NCI-H2029 treated with DMSO at 0.1 percent for 48 hours (cell line): ENCODE measurements around the gene WFIKKN1.
A peak's percentile ranks its signal among the peaks of the same experiment; 100 is the strongest.

Experiments used
- DNase-seq: peaks from one replicate; lab custom pipeline; 2025; lab: John Stamatoyannopoulos, UW

Gene WFIKKN1

DNA sequence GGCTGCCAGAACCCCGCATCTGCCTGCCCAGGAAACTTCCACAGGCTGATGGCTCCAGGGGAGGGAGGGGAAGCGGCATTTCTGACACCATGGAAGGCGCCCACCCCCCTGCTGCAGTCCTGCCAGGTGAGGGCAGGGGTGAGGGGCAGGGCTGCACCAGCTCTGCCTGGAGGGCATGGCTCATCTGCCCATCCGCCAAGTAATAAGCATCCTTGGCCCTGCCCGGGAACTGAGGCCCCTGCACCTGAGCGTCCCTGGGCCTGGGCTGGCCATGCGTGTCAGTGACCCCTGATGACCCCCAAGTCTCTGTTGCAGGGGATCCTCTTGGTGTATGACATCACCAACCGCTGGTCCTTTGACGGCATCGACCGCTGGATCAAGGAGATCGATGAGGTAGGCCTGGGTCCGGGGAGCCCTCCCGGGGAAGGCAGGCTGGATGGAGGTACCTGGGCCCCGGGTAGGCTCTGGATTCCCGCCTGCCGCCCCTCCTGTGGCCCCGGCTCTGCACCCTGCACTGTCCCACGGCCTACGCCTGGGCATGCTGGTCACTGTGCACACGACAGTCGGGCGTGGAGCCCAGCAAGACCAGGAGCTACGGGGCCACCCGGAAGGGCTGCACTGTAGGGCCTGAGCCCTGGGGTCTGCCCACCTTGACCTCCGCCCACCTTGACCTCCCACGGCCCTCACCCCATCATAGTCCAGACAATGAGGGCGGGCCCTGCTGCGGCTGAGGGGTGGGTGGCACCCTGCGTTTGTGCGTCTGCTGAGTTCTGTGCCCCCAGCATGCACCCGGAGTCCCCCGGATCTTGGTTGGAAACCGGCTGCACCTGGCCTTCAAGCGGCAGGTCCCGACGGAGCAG is 5.4 kb upstream of the WFIKKN1 start:
- no peak for DNase-seq

DNA sequence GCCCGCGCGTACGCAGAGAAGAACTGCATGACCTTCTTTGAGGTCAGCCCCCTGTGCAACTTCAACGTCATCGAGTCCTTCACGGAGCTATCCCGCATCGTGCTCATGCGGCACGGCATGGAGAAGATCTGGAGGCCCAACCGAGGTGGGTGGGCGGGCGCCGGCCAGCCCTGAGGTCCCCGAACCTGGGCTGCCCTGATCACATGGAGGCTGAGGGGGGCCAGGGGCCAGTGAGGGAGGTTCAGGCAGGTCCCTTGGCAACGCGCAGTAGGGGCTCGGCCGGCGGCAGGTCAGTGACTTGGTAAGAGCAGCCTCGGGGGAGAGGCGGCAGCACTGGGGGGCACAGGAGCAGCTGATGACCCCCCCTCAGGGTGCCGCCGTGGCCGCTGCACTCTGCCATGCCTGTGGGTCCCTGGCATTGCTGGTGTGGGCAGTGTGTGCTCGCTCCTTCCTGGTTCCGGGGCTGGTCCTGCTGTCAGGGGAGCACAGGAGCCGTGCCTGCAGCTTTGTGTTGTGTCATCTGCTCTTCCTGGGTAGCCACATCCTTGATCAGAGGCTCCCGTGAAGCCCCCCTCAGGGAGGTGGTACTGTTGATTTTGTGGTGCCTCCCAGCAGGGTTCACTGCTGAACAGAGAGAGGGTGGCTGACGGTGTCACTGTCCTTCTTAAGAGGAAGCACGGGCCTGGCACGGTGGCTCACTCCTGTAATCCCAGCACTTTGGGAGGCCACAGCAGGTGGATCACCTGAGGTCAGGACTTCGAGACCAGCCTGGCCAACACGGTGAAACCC is 4.6 kb upstream of the WFIKKN1 start:
- no peak for DNase-seq

- no peak for DNase-seq
Measured at GRCh38 chr16:626787-627453, 3.9 kb upstream of the WFIKKN1 start.

DNA sequence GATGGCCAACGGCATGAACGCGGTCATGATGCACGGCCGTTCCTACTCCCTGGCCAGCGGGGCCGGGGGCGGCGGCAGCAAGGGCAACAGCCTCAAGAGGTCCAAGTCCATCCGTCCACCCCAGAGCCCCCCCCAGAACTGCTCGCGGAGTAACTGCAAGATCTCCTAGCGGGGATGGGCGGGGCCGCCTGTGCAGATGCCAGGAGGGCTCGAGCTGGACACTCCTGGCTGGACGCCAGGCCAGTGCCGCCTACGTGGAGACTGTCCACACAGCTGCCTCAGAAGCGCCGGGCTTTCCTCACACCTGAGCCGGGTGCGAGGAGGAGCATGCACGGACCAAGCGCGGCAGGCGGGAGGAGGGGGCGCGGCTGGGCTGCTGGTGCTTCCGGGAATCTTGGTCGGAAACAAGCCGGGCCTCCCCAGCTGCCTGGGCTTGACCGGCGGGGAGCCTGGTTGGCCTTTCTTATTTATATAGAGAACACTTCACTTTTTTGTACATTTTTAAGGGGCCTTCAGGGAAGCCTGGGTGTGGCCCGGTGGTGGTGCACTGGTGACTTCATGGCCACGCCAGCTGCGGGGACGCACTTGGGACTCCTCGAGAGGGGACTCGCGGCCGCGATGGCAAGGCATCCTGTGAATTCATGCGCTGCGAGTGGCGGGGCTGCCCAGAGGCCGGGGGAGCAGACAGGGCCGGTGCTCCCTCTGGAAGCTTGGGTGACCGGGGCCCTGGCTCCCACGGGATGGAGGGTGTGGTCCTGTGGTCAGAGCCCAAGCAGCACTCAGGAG is 3.1 kb upstream of the WFIKKN1 start:
- DNase-seq, result peak; percentile 45

- no peak for DNase-seq
Measured at GRCh38 chr16:628321-629061, 2.3 kb upstream of the WFIKKN1 start.

DNA sequence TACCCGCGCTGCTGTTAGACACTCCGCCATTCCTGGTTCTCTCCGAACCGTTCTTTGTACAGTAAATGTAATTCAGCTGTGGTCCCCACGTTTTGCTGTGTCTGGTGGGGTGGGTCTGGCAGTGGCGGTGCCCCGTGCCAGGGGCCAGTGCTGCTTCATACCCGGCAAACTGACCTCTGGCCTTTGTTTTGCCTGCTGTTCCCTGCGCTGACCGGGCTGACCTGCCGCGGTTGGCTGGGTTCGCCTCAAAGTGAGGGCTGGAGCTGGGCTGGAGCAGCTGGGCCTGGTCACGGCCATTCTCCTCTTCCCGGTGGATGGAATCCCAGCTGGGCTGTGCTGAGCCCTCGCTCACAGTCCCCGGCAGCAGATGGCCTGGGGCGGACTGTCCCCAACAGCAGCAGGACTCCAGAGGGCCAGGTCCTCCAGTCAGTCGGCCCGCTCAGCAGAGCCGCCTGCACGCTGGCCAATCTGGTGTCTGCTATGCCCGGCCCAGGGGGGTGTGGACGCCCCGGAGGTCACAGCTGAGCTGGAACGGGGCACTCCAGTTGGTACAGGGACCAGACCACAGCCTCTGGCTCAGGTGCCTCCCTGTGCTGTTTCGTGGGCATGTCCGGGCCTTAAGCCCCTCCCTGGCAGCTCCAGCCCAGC is 1.5 kb upstream of the WFIKKN1 start:
- DNase-seq, result no peak

DNA sequence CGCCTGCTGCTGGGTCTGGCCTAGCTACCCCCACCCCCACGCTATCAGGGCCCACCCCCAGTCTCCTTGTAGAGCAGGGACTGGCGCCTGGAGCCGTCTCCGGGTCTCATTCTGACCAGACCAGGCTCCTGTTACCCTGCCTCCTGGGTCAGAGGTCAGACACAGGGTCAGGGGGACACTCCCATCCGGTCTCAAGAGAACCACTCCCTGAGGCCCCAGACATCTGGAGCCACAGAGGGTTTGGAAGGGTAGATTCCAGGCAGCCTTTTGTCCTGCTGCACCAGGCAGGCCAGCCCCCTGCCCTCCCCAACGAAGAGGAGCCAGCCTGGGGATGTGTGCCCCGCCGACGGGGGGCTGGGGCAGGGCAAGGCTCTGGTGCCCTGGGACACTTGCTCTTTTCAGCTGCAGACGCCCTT is 944 bp upstream of the WFIKKN1 start:
- no peak for DNase-seq

DNA sequence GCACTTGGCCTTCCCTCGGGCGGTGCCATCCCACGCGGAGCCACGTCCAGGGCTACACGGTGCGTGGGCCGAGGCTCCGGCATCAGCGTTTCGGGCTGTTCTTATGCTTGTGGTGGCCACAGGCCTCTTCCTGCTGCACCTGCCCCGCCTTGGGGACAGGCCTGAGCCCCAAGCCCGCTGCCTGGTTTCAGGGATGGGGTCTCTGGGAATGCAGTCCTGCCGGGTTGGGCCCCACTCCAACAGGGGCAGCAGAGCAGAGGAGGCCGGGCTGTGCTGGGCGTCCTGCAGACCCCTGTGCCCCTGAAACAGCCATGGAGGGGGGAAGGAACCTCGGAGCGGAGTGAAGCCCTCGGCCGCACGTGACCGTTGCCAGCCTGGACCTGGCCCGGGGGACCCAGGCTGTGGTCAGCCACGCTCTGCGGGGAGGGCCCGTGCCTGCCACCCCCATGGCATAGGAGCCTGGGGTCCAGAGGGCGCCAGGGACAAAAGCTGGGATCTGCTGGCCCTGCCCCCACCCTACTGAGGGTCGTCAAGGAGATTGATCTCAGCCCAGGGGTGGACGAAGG is 453 bp upstream of the WFIKKN1 start:
- DNase-seq, result no peak

DNA sequence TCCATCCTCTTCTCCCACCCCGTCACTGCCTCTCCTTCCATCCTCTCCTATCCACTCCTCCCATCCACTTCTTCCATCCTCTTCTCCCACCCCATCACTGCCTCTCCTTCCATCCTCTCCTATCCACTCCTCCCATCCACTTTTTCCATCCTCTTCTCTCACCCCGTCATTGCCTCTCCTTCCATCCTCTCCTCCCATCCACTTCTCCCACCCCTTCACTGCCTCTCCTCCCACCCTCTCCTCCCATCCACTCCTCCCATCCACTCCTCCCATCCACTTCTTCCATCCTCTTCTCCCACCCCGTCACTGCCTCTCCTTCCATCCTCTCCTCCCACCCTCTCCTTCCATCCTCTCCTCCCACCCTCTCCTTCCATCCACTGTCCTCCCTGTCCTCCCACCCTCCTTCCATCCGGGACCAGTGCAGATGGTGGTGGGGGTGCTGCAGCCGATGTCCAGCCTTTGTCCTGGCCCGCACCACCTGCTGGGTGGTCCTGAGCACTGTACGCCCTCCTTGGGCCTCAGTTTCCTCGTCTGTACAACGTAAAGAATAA is 1.1 kb downstream of the WFIKKN1 start:
- no peak for DNase-seq

- no peak for DNase-seq
Measured at GRCh38 chr16:632486-633335, 1.9 kb downstream of the WFIKKN1 start.

DNA sequence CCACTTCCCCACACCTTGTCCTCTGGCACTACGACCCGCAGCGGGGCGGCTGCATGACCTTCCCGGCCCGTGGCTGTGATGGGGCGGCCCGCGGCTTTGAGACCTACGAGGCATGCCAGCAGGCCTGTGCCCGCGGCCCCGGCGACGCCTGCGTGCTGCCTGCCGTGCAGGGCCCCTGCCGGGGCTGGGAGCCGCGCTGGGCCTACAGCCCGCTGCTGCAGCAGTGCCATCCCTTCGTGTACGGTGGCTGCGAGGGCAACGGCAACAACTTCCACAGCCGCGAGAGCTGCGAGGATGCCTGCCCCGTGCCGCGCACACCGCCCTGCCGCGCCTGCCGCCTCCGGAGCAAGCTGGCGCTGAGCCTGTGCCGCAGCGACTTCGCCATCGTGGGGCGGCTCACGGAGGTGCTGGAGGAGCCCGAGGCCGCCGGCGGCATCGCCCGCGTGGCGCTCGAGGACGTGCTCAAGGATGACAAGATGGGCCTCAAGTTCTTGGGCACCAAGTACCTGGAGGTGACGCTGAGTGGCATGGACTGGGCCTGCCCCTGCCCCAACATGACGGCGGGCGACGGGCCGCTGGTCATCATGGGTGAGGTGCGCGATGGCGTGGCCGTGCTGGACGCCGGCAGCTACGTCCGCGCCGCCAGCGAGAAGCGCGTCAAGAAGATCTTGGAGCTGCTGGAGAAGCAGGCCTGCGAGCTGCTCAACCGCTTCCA is 2.7 kb downstream of the WFIKKN1 start:
- DNase-seq, result no peak

DNA sequence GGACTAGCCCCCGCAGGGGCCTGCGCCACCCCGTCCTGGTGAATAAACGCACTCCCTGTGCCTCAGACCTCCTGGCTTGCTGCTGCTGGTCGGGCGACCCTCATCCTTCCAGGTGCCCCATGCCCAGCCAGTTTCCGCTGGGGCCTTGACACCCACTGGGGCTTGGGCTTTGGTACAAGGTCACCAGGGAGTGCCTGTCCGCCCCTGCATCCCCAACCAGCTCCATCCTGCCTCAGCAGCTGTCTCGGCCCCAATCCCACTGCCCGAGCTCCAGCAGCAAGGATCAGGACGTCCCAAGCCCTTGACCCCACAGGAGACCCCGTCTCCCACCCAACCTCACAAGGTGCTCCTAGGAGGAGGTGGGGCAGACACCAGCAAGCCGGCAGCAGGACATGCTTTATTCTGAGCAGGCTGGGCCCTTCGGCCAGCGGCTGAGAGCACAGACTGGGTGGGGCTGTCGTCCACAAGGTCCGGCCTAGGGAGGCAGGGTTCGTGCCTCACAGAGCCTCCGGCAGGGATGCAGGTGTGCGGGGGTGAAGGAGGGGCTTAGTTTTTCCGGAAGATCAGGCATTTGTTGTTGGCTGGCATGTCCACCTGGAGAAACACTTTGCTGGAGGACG is 3.4 kb downstream of the WFIKKN1 start:
- no peak for DNase-seq

- DNase-seq, result no peak
Measured at GRCh38 chr16:634996-635395, 4.2 kb downstream of the WFIKKN1 start.

GRCh38 chr16:635573-636205 is 4.9 kb downstream of the WFIKKN1 start:
- DNase-seq, result no peak

- peak; percentile 78 for DNase-seq
Measured at GRCh38 chr16:636206-637080, 5.7 kb downstream of the WFIKKN1 start, which contains the start of gene METTL26. TSS of gene METTL26 (minus strand) at chr16:636305. CDS start at chr16:636290, 15 bp downstream.
